AG04449 (cell line): ENCODE data around the gene HTT.
"Not testable (repeated sequence)": the region's sequence is repeated elsewhere in the genome, so short reads cannot be mapped to it uniquely, and the experiment has no call there.

Experiments used
- CTCF ChIA-PET: fragments of 350-600 bp; formaldehyde crosslinking; extraction: SDS; loops from one replicate; lab custom pipeline; 2021; ENCODE audit warnings: antibody characterized with exemption; lab: Yijun Ruan, JAX
- POLR2A ChIA-PET: fragments of 400-600, 350-600 bp; formaldehyde crosslinking; extraction: SDS; loops from one replicate; lab custom pipeline; 2020; ENCODE audit warnings: antibody characterized with exemption, inconsistent platforms; lab: Yijun Ruan, JAX
- DNase-seq: peaks from one replicate; pipeline ENCODE4 v3.0.0-alpha.2; 2010; ENCODE audit warnings: low read depth, low spot score
- H3K4me3 ChIP-seq: 2 replicates; pipeline ENCODE4 v1.5.1; 2011; ENCODE audit warnings: low read depth, mild to moderate bottlenecking, control low read depth, low read length
- CTCF ChIP-seq: IDR thresholded peaks from one replicate; pipeline ENCODE4 v1.5.1; 2011; ENCODE audit warnings: mild to moderate bottlenecking, moderate library complexity, low read length, control low read depth, inconsistent platforms; ENCODE audit not compliant: insufficient read depth; ENCODE audit errors: missing control alignments

The HTT gene

DNA sequence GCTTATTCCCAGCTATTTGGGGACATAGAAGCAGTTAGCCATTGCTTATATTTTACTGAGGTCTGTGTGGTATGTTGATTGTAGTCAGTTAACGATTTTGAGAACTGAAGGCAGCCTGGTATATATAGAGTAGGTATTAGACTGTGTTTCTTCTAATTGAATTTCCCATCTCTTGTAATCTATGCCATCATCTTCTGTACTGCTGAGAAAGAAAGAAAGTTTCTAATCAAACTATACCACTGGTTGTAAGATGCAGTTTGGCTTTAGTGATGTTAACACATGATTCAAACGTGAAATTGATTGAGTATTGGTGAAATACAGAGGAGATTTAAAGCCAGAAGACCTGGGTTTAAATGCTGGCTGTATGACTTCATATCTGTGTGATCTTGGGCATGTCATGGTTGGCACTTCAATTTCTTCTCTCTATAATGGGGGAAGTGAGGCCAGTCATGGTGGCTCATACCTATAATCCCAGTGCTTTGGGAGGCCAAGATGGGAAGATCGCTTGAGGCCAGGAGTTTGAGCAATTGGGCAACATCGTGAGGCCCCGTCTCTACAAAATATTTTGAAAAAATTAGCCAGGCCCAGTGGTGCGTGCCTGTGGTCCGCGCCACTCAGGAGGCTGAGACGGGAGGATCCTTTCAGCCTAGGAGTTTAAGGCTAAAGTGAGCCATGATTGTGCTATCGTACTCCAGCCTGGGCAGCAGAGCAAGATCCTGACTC lies 11.6 kb downstream of the HTT start:
- ChIA-PET CTCF (no interaction called here), POLR2A (no interaction called here)
- TF ChIP-seq CTCF: no peak
- H3K4me3 ChIP-seq: no peak overlapping the region
- DNase-seq: no peak

- no peak for TF ChIP-seq CTCF
- no peak overlapping the region for H3K4me3 ChIP-seq
- ChIA-PET POLR2A (no interaction called here), CTCF (interaction anchor here (0.8 kb wide), 1 partner anchor 33 kb away, joined by 3 read pairs; no protein-coding TSS in a partner anchor)
- DNase-seq: no peak
These were observed 12.8 kb downstream of the HTT start for GRCh38 chr4:3087115-3087797.

DNA sequence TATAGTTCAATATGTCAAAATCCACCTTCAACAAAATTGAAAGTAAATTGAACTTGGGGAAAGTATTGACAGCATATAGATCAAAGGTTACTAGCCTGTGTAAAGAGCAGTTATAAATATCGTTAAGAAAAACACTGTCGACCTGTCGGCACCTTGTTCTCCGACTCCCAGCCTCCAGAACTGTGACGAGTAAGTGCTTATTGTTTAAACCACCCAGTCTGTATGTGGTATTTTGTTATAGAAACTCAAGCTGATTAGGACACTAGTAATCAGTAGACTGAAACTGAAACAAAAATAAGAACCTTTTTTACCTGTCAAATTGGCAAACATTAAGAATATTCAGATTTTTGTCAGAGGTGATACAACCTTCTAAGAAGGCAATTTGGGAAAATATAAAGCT lies 17.0 kb downstream of the HTT start:
- CTCF ChIA-PET: interaction anchor here (5.0 kb wide), 1 partner anchor 16 kb away, joined by 26 read pairs; no protein-coding TSS in a partner anchor
- no peak for TF ChIP-seq CTCF
- DNase-seq: no peak
- no peak overlapping the region for H3K4me3 ChIP-seq
- POLR2A ChIA-PET: no interaction called here

- POLR2A ChIA-PET, H3K4me3 ChIP-seq, DNase-seq, CTCF ChIA-PET: not testable (repeated sequence)
These were observed 20.2 kb downstream of the HTT start for GRCh38 chr4:3094701-3095100.

DNA sequence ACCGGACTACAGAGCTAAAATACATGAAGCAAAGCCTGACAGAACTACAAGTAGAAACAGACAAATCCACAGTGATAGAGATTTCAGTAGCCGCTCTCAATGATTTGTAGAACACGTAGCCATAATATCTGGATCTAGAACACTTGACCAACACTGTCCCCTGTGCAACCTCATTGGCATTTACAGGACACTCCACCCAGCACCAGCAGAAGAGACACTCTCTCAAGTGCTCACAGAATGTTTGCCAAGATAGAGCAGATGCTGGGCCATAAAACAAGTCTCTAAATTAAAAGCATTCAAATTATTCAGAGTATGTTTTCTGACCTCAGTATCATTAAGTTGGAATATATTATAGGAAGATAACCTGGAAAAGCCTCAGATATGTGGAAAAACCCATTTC lies 21.7 kb downstream of the HTT start:
- ChIA-PET CTCF (interaction anchor here (1.0 to 2.8 kb wide), 3 partner anchors 11 to 15 kb away, joined by 3 to 18 read pairs (median 4); no protein-coding TSS in a partner anchor), POLR2A (no interaction called here)
- no peak for DNase-seq
- no peak for TF ChIP-seq CTCF
- H3K4me3 ChIP-seq: no peak overlapping the region

DNA sequence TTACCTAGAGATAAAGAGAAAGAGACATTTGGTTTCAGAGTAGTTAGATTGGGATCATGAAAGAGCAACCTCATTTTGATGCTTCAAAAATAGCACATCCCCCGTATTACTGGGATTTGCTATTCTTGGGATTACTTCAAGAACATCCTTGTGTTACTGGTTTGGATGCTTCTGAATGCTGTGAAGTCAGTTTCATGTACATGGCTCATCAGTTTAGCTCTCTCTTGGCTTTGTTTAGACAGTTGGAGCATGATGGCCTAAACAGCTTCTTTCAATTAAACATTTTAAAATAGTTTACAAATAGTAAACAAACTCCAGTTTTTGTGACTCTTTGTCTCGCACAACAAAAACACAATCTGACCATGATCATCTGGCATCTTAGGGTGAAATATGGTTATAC lies 23.9 kb downstream of the HTT start:
- POLR2A ChIA-PET: no interaction called here
- no peak for DNase-seq
- H3K4me3 ChIP-seq: no peak overlapping the region
- TF ChIP-seq CTCF: no peak
- CTCF ChIA-PET: interaction anchor here (1.2 to 2.8 kb wide), 3 partner anchors 9 to 15 kb away, joined by 3 to 18 read pairs (median 5); no protein-coding TSS in a partner anchor
